Measurements from ENCODE around the gene KRT2.

The KRT2 gene

DNA sequence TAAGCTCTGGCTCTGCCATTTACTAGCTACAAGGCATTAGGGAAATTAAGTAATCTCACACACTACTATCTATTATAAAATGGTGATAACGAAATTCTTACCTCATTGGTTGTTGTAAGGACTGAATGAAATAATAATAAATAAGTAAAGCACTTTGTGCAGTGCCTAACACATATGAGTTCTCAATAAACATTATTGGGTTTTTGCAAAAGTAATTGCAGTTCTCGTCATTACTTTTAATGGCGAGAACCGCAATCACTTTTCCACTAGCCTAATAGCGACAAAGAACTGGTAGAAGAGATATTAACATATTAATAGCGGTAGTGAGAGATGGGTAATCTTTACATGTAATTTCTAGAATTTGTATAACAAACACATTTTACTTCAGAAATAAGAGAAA is 42.1 kb upstream of the KRT2 start:
- peaks cover 66% of the 10 kb centered on the region for H3K27me3 ChIP-seq (ENCODE audit: insufficient read depth, low read depth)
- TF ChIP-seq, protein P1, sequence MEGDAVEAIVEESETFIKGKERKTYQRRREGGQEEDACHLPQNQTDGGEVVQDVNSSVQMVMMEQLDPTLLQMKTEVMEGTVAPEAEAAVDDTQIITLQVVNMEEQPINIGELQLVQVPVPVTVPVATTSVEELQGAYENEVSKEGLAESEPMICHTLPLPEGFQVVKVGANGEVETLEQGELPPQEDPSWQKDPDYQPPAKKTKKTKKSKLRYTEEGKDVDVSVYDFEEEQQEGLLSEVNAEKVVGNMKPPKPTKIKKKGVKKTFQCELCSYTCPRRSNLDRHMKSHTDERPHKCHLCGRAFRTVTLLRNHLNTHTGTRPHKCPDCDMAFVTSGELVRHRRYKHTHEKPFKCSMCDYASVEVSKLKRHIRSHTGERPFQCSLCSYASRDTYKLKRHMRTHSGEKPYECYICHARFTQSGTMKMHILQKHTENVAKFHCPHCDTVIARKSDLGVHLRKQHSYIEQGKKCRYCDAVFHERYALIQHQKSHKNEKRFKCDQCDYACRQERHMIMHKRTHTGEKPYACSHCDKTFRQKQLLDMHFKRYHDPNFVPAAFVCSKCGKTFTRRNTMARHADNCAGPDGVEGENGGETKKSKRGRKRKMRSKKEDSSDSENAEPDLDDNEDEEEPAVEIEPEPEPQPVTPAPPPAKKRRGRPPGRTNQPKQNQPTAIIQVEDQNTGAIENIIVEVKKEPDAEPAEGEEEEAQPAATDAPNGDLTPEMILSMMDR (conservative IDR thresholded peaks at IDR 0.05; ENCODE audit: low read depth, low read length): no peak

GRCh38 chr12:52693261-52693660 is 41.2 kb upstream of the KRT2 start:
- no peaks in the 10 kb centered on the region for H3K36me3 ChIP-seq (ENCODE audit: insufficient read depth)
- no peak overlapping the region for H3K4me3 ChIP-seq (IDR thresholded peaks at IDR 0.05; ENCODE audit: insufficient read depth, low read depth, low read length)
- H3K79me2 ChIP-seq (ENCODE audit: insufficient read depth, low read depth): no peaks in the 10 kb centered on the region
- no peak overlapping the region for H3K27ac ChIP-seq
- no peaks in the 10 kb centered on the region for H3K4me1 ChIP-seq (ENCODE audit: low read depth, poor library complexity, severe bottlenecking)
- TF ChIP-seq, protein P1 (conservative IDR thresholded peaks at IDR 0.05; ENCODE audit: low read depth, low read length): no peak
- H3K27me3 ChIP-seq (ENCODE audit: insufficient read depth, low read depth): peaks cover 64% of the 10 kb centered on the region
- no peak overlapping the region for H3K4me2 ChIP-seq
- H4K20me1 ChIP-seq (ENCODE audit: insufficient read depth): no peaks in the 10 kb centered on the region
- H2AFZ ChIP-seq (ENCODE audit: low read depth): no peak overlapping the region
- H3K9ac ChIP-seq: no peak overlapping the region

More for the DNA sequence above, 42.1 kb upstream of the KRT2 start:
- no peak overlapping the region for H2AFZ ChIP-seq (ENCODE audit: low read depth)
- H3K4me3 ChIP-seq (IDR thresholded peaks at IDR 0.05; ENCODE audit: insufficient read depth, low read depth, low read length): no peak overlapping the region
- no peaks in the 10 kb centered on the region for H3K79me2 ChIP-seq (ENCODE audit: insufficient read depth, low read depth)
- no peaks in the 10 kb centered on the region for H3K36me3 ChIP-seq (ENCODE audit: insufficient read depth)
- H3K27ac ChIP-seq: no peak overlapping the region
- H3K4me1 ChIP-seq (ENCODE audit: low read depth, poor library complexity, severe bottlenecking): no peaks in the 10 kb centered on the region
- H3K4me2 ChIP-seq: no peak overlapping the region
- H3K9ac ChIP-seq: no peak overlapping the region
- no peaks in the 10 kb centered on the region for H4K20me1 ChIP-seq (ENCODE audit: insufficient read depth)

GRCh38 chr12:52692254-52692653 is 40.2 kb upstream of the KRT2 start:
- TF ChIP-seq, protein P1 (conservative IDR thresholded peaks at IDR 0.05; ENCODE audit: low read depth, low read length): no peak
- Histone ChIP-seq H3K4me2 (no peak overlapping the region), H3K27me3 (ENCODE audit: insufficient read depth, low read depth) (peaks cover 69% of the 10 kb centered on the region), H3K4me1 (ENCODE audit: low read depth, poor library complexity, severe bottlenecking) (no peaks in the 10 kb centered on the region), H4K20me1 (ENCODE audit: insufficient read depth) (no peaks in the 10 kb centered on the region), H3K79me2 (ENCODE audit: insufficient read depth, low read depth) (no peaks in the 10 kb centered on the region), H3K9ac (no peak overlapping the region), H3K27ac (no peak overlapping the region), H3K36me3 (ENCODE audit: insufficient read depth) (no peaks in the 10 kb centered on the region), H3K4me3 (IDR thresholded peaks at IDR 0.05; ENCODE audit: insufficient read depth, low read depth, low read length) (no peak overlapping the region), H2AFZ (ENCODE audit: low read depth) (no peak overlapping the region)

DNA sequence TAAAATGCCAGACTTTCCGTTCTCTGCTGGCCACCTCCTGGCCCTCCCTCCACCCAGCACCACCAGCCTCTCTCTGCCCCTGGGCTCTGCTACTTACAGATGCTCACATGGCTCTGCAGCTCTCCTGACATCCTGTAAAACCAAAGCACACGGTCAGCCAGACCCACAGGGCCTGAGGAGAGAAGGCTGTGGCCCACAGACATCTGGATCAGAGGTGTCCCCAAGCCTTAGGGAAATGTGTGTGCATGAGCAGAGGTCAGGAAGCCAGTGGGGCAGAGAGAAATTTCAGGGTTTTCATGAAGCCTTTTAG is 39.8 kb upstream of the KRT2 start:
- Histone ChIP-seq H3K36me3 (ENCODE audit: insufficient read depth) (no peaks in the 10 kb centered on the region), H4K20me1 (ENCODE audit: insufficient read depth) (no peaks in the 10 kb centered on the region), H3K9ac (no peak overlapping the region), H3K4me1 (ENCODE audit: low read depth, poor library complexity, severe bottlenecking) (no peaks in the 10 kb centered on the region), H3K79me2 (ENCODE audit: insufficient read depth, low read depth) (no peaks in the 10 kb centered on the region), H3K4me3 (IDR thresholded peaks at IDR 0.05; ENCODE audit: insufficient read depth, low read depth, low read length) (no peak overlapping the region), H3K27ac (no peak overlapping the region), H3K27me3 (ENCODE audit: insufficient read depth, low read depth) (peaks cover 69% of the 10 kb centered on the region), H3K4me2 (no peak overlapping the region), H2AFZ (ENCODE audit: low read depth) (no peak overlapping the region)
- TF ChIP-seq, protein P1 (conservative IDR thresholded peaks at IDR 0.05; ENCODE audit: low read depth, low read length): no peak

All from KMS-11 (cell line).